Colonic mucosa (tissue), 4 donors: ENCODE data around the gene STXBP4. TPM values are rescaled to one million over a fixed set of nuclear protein-coding genes. Genes with fewer than 3 reads are reported as not detected.
A peak's percentile ranks its signal among the peaks of the same experiment; 100 is the strongest.

ENCODE experiments used
- DNase-seq: peaks from one replicate; pipeline ENCODE4 v3.0.0-alpha.2; 2020
- H3K27ac ChIP-seq: fragments of 200-600 bp; one replicate; pipeline ENCODE4 v1.8.0; 2021
- H3K27me3 ChIP-seq: fragments of 200-600 bp; one replicate; pipeline ENCODE4 v1.8.0; 2021
- H3K36me3 ChIP-seq: fragments of 200-600 bp; one replicate; pipeline ENCODE4 v1.8.0; 2021
- H3K4me1 ChIP-seq: fragments of 200-600 bp; one replicate; pipeline ENCODE4 v1.8.0; 2021; ENCODE audit warnings: mild to moderate bottlenecking
- H3K4me3 ChIP-seq: fragments of 200-600 bp; one replicate; pipeline ENCODE4 v1.8.0; 2021
- H3K9ac ChIP-seq, 2 donors: one replicate each; pipeline ENCODE4 v1.7.0; 2013; ENCODE audit warnings: control low read depth in 2 of 2, low read depth in 2 of 2, low read length in 2 of 2
- H3K9me3 ChIP-seq: fragments of 200-600 bp; one replicate; pipeline ENCODE4 v1.8.0; 2021
- CTCF ChIP-seq: fragments of 200-600 bp; IDR thresholded peaks from one replicate; pipeline ENCODE4 v1.8.0; 2022; ENCODE audit warnings: antibody characterized with exemption, mild to moderate bottlenecking
- intact Hi-C: fragments of 100-400 bp; cut with DNase I; formaldehyde crosslinking; loops from one replicate; pipeline ENCODE4 v1.14.1; 2022
- total RNA-seq, 2 donors: library from RNA; stranded (reverse); fragmentation: NEBNext Ultra II Directional in 1 of 2; extraction: Animal tissue kit (Norgen Biotek cat#: 25700) in 1 of 2; gene quantifications; one replicate each; pipeline ENCODE4 v1.2.1, GENCODE V29; 2021
- donor health status: healthy.
- donor health status: DM: no; HTN: no; CAD: no.
- donor health status: DM: no; HTN: no; CAD: no.

STXBP4 gene, protein sequence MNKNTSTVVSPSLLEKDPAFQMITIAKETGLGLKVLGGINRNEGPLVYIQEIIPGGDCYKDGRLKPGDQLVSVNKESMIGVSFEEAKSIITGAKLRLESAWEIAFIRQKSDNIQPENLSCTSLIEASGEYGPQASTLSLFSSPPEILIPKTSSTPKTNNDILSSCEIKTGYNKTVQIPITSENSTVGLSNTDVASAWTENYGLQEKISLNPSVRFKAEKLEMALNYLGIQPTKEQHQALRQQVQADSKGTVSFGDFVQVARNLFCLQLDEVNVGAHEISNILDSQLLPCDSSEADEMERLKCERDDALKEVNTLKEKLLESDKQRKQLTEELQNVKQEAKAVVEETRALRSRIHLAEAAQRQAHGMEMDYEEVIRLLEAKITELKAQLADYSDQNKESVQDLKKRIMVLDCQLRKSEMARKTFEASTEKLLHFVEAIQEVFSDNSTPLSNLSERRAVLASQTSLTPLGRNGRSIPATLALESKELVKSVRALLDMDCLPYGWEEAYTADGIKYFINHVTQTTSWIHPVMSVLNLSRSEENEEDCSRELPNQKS
- total RNA-seq, result 1 to 10 TPM; 6.2 to 6.6 TPM

DNA sequence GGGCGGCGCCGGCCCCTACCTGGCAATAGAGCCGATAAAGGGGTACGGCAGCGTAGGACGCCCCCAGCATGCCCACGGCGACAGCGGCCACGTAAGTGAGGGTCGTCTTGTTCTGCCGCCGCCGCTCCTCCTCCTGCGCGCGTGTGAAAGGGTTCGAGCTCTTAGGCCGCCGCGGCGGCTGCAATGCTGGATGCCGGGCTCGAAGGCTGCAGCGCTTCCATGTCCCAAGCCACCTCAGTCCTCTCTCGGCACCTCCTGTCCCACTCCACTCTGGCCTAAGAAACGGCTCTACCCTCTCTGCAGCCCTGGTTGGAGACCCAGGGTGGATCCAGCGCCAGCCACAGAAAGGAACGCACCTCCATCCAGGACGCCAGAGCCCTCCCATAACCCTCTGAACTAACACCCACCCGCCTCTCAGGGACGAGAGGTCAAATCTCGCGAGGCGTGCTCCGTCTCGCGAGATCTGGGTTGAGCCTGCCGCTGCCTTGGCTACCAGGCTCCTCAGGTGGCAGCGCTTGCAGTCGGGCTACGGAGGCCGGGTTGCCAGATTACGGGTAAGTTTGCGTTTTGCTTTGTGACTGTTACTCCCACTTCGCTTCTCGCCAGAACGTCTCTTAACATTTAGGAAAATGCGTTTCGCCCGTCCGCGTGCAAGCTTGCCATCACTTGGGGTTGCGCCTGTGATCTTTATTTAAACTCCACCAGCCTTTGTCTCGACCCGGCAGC is at the start of gene STXBP4, which contains the start of gene COX11:
STXBP4 (plus strand) TSS at position 504 of the 726 bp plus-strand sequence. CDS start 17,455 bp downstream, outside the sequence.
COX11 (minus strand) TSS at position 393 of the 726 bp plus-strand sequence; CDS start at position 385, 8 bp downstream.
- peaks cover 5% of the 10 kb centered on the region for H3K4me1 ChIP-seq
- DNase-seq, result peak; percentile 97
- H3K9me3 ChIP-seq, result no peaks in the 10 kb centered on the region
- H3K9ac ChIP-seq, result peak within 1 kb of the TSS; percentile 83 to 92
- no peaks in the 10 kb centered on the region for H3K27me3 ChIP-seq
- intact Hi-C loops, result no loop called here
- H3K36me3 ChIP-seq, result no peaks in the 10 kb centered on the region
- H3K4me3 ChIP-seq, result peak within 1 kb of the TSS; percentile 65
- peak within 1 kb of the TSS; percentile 54 for H3K27ac ChIP-seq
- no peak for TF ChIP-seq CTCF

- intact Hi-C loops, result no loop called here
- Histone ChIP-seq H3K4me1 (no peaks in the 10 kb centered on the region), H3K9ac (no peak overlapping the region), H3K9me3 (no peaks in the 10 kb centered on the region), H3K36me3 (peaks cover 4% of the 10 kb centered on the region), H3K27ac (no peak overlapping the region), H3K4me3 (no peak overlapping the region), H3K27me3 (no peaks in the 10 kb centered on the region)
- no peak for TF ChIP-seq CTCF
- no peak for DNase-seq
Measured at GRCh38 chr17:54919425-54919824, 49.1 kb upstream of the STXBP4 start.

DNA sequence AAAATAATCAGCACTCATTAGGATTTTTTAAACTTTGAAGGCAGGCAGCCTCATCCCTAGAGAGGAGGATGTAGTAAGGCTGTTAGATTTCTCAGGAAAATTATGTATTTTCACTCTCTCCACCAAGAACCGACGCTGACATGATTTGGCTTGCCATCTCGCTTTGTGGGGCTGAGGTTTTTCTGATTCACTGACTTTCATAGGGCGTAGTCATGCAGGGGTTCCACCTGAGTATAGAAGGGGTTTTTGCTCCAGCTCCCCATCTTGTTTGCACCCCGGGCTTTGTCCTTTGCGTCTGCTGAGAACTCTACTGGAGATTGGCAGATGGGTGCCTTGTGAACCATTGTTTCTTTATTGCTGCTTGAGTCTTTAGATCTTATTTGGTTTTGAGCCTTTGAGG is 47.7 kb upstream of the STXBP4 start:
- Histone ChIP-seq H3K36me3 (peaks cover 4% of the 10 kb centered on the region), H3K9ac (no peak overlapping the region), H3K27me3 (no peaks in the 10 kb centered on the region), H3K9me3 (no peaks in the 10 kb centered on the region), H3K4me3 (no peak overlapping the region), H3K4me1 (no peaks in the 10 kb centered on the region), H3K27ac (no peak overlapping the region)
- TF ChIP-seq CTCF, result no peak
- no peak for DNase-seq
- intact Hi-C loops, result no loop called here

DNA sequence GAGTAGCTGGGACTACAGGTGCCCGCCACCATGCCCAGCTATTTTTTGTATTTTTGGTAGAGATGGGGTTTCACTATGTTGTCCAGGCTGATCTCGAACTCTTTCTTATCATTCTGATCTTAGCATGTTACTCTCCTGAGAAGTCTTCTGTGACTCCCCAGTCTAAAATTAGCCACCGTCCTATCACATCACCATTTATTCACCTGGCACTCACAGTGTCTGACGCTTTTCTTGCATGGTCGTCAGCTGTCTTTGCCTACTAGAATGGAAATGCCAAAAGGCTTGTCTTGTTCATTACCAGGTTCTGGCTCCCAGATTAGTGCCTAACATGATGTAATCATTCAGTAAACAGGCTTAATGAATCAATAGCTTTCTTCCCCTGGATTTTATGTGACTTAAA is 44.2 kb upstream of the STXBP4 start:
- Histone ChIP-seq H3K27ac (no peak overlapping the region), H3K4me3 (no peak overlapping the region), H3K9ac (no peak overlapping the region), H3K4me1 (no peaks in the 10 kb centered on the region), H3K36me3 (peaks cover 3% of the 10 kb centered on the region), H3K27me3 (no peaks in the 10 kb centered on the region), H3K9me3 (no peaks in the 10 kb centered on the region)
- no peak for DNase-seq
- TF ChIP-seq CTCF, result no peak
- intact Hi-C loops, result no loop called here

- intact Hi-C loops, result no loop called here
- no peak for TF ChIP-seq CTCF
- H3K27ac ChIP-seq, result no peak overlapping the region
- H3K27me3 ChIP-seq, result no peaks in the 10 kb centered on the region
- no peaks in the 10 kb centered on the region for H3K9me3 ChIP-seq
- H3K9ac ChIP-seq, result no peak overlapping the region
- H3K4me3 ChIP-seq, result no peak overlapping the region
- H3K36me3 ChIP-seq, result peaks cover 3% of the 10 kb centered on the region
- DNase-seq, result no peak
- H3K4me1 ChIP-seq, result no peaks in the 10 kb centered on the region
Measured at GRCh38 chr17:54927525-54927924, 41.0 kb upstream of the STXBP4 start.
